H1 (cell line): ENCODE data around the gene SVOPL. TPM values are rescaled to one million over a fixed set of nuclear protein-coding genes. Genes with fewer than 3 reads are reported as not detected.

Source experiments
- CTCF ChIA-PET: fragments of 300-600 bp; sonication (Branson Sonifier 250); formaldehyde crosslinking; loops from one replicate; lab custom pipeline; 2021; ENCODE audit not compliant: partially characterized antibody; lab: Charles Lee
- POLR2A ChIA-PET: fragments of 300-600 bp; sonication (Branson Sonifier 250); formaldehyde crosslinking; loops from one replicate; lab custom pipeline; 2021; ENCODE audit warnings: inconsistent platforms; ENCODE audit not compliant: partially characterized antibody; lab: Charles Lee
- DNase-seq, 2 experiments: peaks; one replicate each; pipeline versions ENCODE4 v3.0.0 to v3.0.0-alpha.2; 2010 to 2022; ENCODE audit warnings: low spot score in 2 of 2, low read depth in 1 of 2, mixed read lengths in 1 of 2
- FAIRE-seq: peaks from 2 replicates; lab custom pipeline; 2011; peaks lifted over from hg19 to GRCh38; lab: Jason Lieb, UNC
- H2AFZ ChIP-seq: 2 replicates; pipeline ENCODE4 v1.8.1; 2012; ENCODE audit warnings: low read length, inconsistent platforms
- H2AK5ac ChIP-seq: 2 replicates; pipeline ENCODE4 v1.6.1; 2013; ENCODE audit warnings: low read depth, low read length
- H2BK120ac ChIP-seq: replicated peaks from 2 replicates; pipeline ENCODE3; 2013; ENCODE audit warnings: low read depth, low read length, inconsistent platforms
- H2BK12ac ChIP-seq: 2 replicates; pipeline ENCODE4 v1.6.1; 2013; ENCODE audit warnings: low read depth, low read length
- H2BK15ac ChIP-seq: 2 replicates; pipeline ENCODE4 v1.6.1; 2013; ENCODE audit warnings: low read length
- H2BK20ac ChIP-seq: 2 replicates; pipeline ENCODE4 v1.6.1; 2013; ENCODE audit warnings: low read length
- H2BK5ac ChIP-seq: 2 replicates; pipeline ENCODE4 v1.6.1; 2013; ENCODE audit warnings: low read depth, low read length
- H3K14ac ChIP-seq: 2 replicates; pipeline ENCODE4 v1.6.1; 2013; ENCODE audit warnings: inconsistent platforms; ENCODE audit not compliant: insufficient read length
- H3K18ac ChIP-seq: 2 replicates; pipeline ENCODE4 v1.6.1; 2013; ENCODE audit warnings: low read length; ENCODE audit errors: extremely low read depth
- H3K23ac ChIP-seq: 2 replicates; pipeline ENCODE4 v1.6.1; 2013; ENCODE audit warnings: inconsistent platforms; ENCODE audit not compliant: insufficient read length
- H3K23me2 ChIP-seq: 2 replicates; pipeline ENCODE4 v1.6.1; 2013; ENCODE audit warnings: low read depth, low read length
- H3K27ac ChIP-seq: 2 replicates; pipeline ENCODE4 v1.6.1; 2011; ENCODE audit warnings: low read depth, low read length, inconsistent platforms
- H3K27me3 ChIP-seq, 4 experiments: replicated peaks in 1 of 4; 1 replicate in 1 of 4; 2 replicates in 3 of 4; pipeline versions ENCODE4 v1.6.1 to v1.8.1; 2011 to 2013; ENCODE audit warnings: low read length in 3 of 4, mild to moderate bottlenecking in 3 of 4, inconsistent platforms in 2 of 4, mixed read lengths in 2 of 4, moderate library complexity in 1 of 4; ENCODE audit not compliant: control insufficient read depth in 3 of 4, insufficient read depth in 3 of 4; ENCODE audit errors: extremely low read depth in 1 of 4
- H3K36me3 ChIP-seq, 4 experiments: 2 replicates each; pipeline versions ENCODE4 v1.6.1 to v1.8.1; 2011 to 2013; ENCODE audit warnings: mild to moderate bottlenecking in 4 of 4, low read length in 3 of 4, moderate library complexity in 2 of 4, control low read depth in 1 of 4, inconsistent platforms in 1 of 4; ENCODE audit not compliant: insufficient read depth in 4 of 4, control insufficient read depth in 2 of 4
- H3K4ac ChIP-seq: replicated peaks from 2 replicates; pipeline ENCODE3; 2013; ENCODE audit warnings: low read length, low read depth, mixed read lengths, inconsistent platforms; ENCODE audit not compliant: insufficient read length
- H3K4me1 ChIP-seq, 4 experiments: replicated peaks in 1 of 4; 1 replicate in 1 of 4; 2 replicates in 3 of 4; pipeline versions ENCODE4 v1.6.1 to v1.8.1; 2011 to 2013; ENCODE audit warnings: low read length in 3 of 4, inconsistent platforms in 2 of 4, mixed read lengths in 1 of 4; ENCODE audit not compliant: insufficient read depth in 4 of 4, control insufficient read depth in 3 of 4
- H3K4me2 ChIP-seq, 2 experiments: 2 replicates each; pipeline versions ENCODE4 v1.6.1 to v1.8.1; 2011 to 2013; ENCODE audit warnings: low read depth in 2 of 2, low read length in 2 of 2, control low read depth in 1 of 2, inconsistent platforms in 1 of 2, mild to moderate bottlenecking in 1 of 2; ENCODE audit not compliant: insufficient read depth in 1 of 2
- H3K4me3 ChIP-seq, 4 experiments: fragments of 200-600, 300-600 bp in 1 of 4; sonication (generic), shearing (Covaris generic), sonication (Bioruptor Twin) in 1 of 4; 2 replicates each; pipeline versions ENCODE4 v1.5.1 to v1.8.1; 2011 to 2016; ENCODE audit warnings: low read length in 4 of 4, low read depth in 3 of 4, control low read depth in 2 of 4, inconsistent platforms in 2 of 4, mild to moderate bottlenecking in 2 of 4, mixed read lengths in 1 of 4, moderate library complexity in 1 of 4; ENCODE audit not compliant: insufficient read depth in 2 of 4; ENCODE audit errors: extremely low read depth in 1 of 4
- H3K56ac ChIP-seq: replicated peaks from 2 replicates; pipeline ENCODE3; 2013; ENCODE audit warnings: low read depth, mild to moderate bottlenecking, mixed read lengths, low read length, inconsistent platforms; ENCODE audit not compliant: insufficient read length
- H3K79me1 ChIP-seq: 2 replicates; pipeline ENCODE4 v1.6.1; 2013; ENCODE audit warnings: low read depth, low read length, control low read depth
- H3K79me2 ChIP-seq, 2 experiments: 2 replicates each; pipeline versions ENCODE4 v1.6.1 to v1.8.1; 2012 to 2013; ENCODE audit warnings: low read length in 2 of 2, mild to moderate bottlenecking in 2 of 2, inconsistent platforms in 1 of 2; ENCODE audit not compliant: insufficient read depth in 2 of 2, control insufficient read depth in 1 of 2
- H3K9ac ChIP-seq, 4 experiments: replicated peaks in 1 of 4; 1 replicate in 1 of 4; 2 replicates in 3 of 4; pipeline versions ENCODE4 v1.6.1 to v1.8.1; 2011 to 2013; ENCODE audit warnings: low read depth in 3 of 4, low read length in 3 of 4, control low read depth in 2 of 4, mild to moderate bottlenecking in 2 of 4, moderate library complexity in 2 of 4, inconsistent platforms in 1 of 4; ENCODE audit errors: extremely low read depth in 1 of 4
- H3K9me3 ChIP-seq, 2 experiments: 2 replicates each; pipeline versions ENCODE4 v1.6.1 to v1.8.1; 2012 to 2013; ENCODE audit warnings: mild to moderate bottlenecking in 2 of 2, moderate library complexity in 2 of 2, control low read depth in 1 of 2, inconsistent platforms in 1 of 2, low read depth in 1 of 2, low read length in 1 of 2, mixed read lengths in 1 of 2; ENCODE audit not compliant: insufficient read depth in 2 of 2
- H4K20me1 ChIP-seq, 2 experiments: replicated peaks in 1 of 2; 2 replicates each; pipeline versions ENCODE3 to v1.8.1; 2011 to 2013; ENCODE audit warnings: inconsistent platforms in 2 of 2, low read length in 2 of 2, mild to moderate bottlenecking in 1 of 2; ENCODE audit not compliant: insufficient read depth in 2 of 2, control insufficient read depth in 1 of 2
- H4K5ac ChIP-seq: 2 replicates; pipeline ENCODE4 v1.6.1; 2013; ENCODE audit warnings: low read length, low read depth, mixed read lengths, inconsistent platforms; ENCODE audit not compliant: insufficient read length
- H4K8ac ChIP-seq: 2 replicates; pipeline ENCODE4 v1.8.0; 2013; ENCODE audit warnings: mild to moderate bottlenecking, moderate library complexity, low read length, inconsistent platforms; ENCODE audit not compliant: insufficient read depth; ENCODE audit errors: extremely low read depth
- H4K91ac ChIP-seq: replicated peaks from 2 replicates; pipeline ENCODE3; 2013; ENCODE audit warnings: low read length, mixed read lengths, inconsistent platforms; ENCODE audit not compliant: insufficient read length
- CBX5 ChIP-seq: fragments of 300-800, 300-1000 bp; sonication (generic); IDR thresholded peaks from 2 replicates; pipeline ENCODE4 v1.7.1; 2016; ENCODE audit warnings: antibody characterized with exemption, low read length, low read depth
- EP300 ChIP-seq, 2 experiments: IDR thresholded peaks; 1 replicate in 1 of 2; 2 replicates in 1 of 2; pipeline ENCODE4 v1.6.1; 2011 to 2012; ENCODE audit warnings: low read depth in 2 of 2, low read length in 2 of 2, mild to moderate bottlenecking in 2 of 2, borderline replicate concordance in 1 of 2, inconsistent platforms in 1 of 2, moderate library complexity in 1 of 2
- FOSL1 ChIP-seq: IDR thresholded peaks from 2 replicates; pipeline ENCODE4 v1.6.1; 2011; ENCODE audit warnings: mild to moderate bottlenecking, low read depth, low read length, moderate library complexity; ENCODE audit not compliant: insufficient read depth
- GTF2F1 ChIP-seq: IDR thresholded peaks from 2 replicates; pipeline ENCODE4 v1.6.1; 2012; ENCODE audit warnings: low read depth, low read length, improper control_type of control experiment, borderline replicate concordance
- PHF8 ChIP-seq: fragments of 200-600 bp; sonication (generic); conservative IDR thresholded peaks from 2 replicates; pipeline ENCODE4 v1.7.1; 2012; ENCODE audit warnings: low read depth, mild to moderate bottlenecking, inconsistent platforms, low read length, moderate library complexity
- SIN3A ChIP-seq, 2 experiments: IDR thresholded peaks in 1 of 2; conservative IDR thresholded peaks in 1 of 2; 2 replicates each; pipeline ENCODE4 v1.6.1; 2011 to 2012; ENCODE audit warnings: low read length in 2 of 2, improper control_type of control experiment in 1 of 2, low read depth in 1 of 2, mild to moderate bottlenecking in 1 of 2
- TBP ChIP-seq: IDR thresholded peaks from 2 replicates; pipeline ENCODE4 v1.6.1; 2011; ENCODE audit warnings: low read depth, low read length, improper control_type of control experiment
- TCF12 ChIP-seq: IDR thresholded peaks from 2 replicates; pipeline ENCODE4 v1.6.1; 2011; ENCODE audit warnings: low read depth, mild to moderate bottlenecking, low read length
- TEAD4 ChIP-seq: IDR thresholded peaks from 2 replicates; pipeline ENCODE4 v1.6.1; 2012; ENCODE audit warnings: low read depth, low read length, inconsistent platforms, mixed read lengths
- WGBS, 2 experiments: shearing (Covaris generic) in 1 of 2; methylation state at CpG; one replicate each; pipeline versions ENCODE4 v1.1.6 to v1.1.7; 2013 to 2015; ENCODE audit warnings: low lambda C conversion rate in 2 of 2, mixed read lengths in 2 of 2, inconsistent platforms in 1 of 2, low coverage in 1 of 2, missing lambda C conversion rate in 1 of 2; ENCODE audit not compliant: insufficient replicate concordance in 2 of 2, insufficient coverage in 1 of 2, insufficient read length in 1 of 2; ENCODE audit errors: extremely low coverage in 1 of 2, missing lambda C conversion rate in 1 of 2; 5-methylcytosine and 5-hydroxymethylcytosine counted together
- polyA plus RNA-seq, 7 experiments: library from polyadenylated mRNA; depleted of rRNA in 3 of 7; stranded (reverse) in 5 of 7; unstranded in 2 of 7; fragments of >200 nt in 5 of 7; fragments of 200-250 nt in 2 of 7; gene quantifications; 1 replicate in 5 of 7; 2 replicates in 1 of 7; 4 replicates in 1 of 7; pipeline versions ENCODE4 v1.2.1 to v1.2.3, GENCODE V29; 2011 to 2013; ENCODE audit warnings: missing spikeins in 2 of 7, mixed read lengths in 2 of 7
- total RNA-seq: library from RNA; stranded (reverse); fragmentation: NEBNext Ultra II Directional; extraction: Animal tissue kit (Norgen Biotek cat#: 25700); gene quantifications from 2 replicates; pipeline ENCODE4 v1.2.1, GENCODE V29; 2021
- TF ChIP-seq, protein P1 (sequence below): IDR thresholded peaks from 2 replicates; pipeline ENCODE4 v1.6.1; 2012; ENCODE audit warnings: low read length, inconsistent platforms

The SVOPL gene
- total and polyA plus RNA-seq, 2 of the 8 experiments (the other 6 are each of a cell fraction or from before 2014, with no cell fraction given) = 1.1 to 1.4 TPM

DNA sequence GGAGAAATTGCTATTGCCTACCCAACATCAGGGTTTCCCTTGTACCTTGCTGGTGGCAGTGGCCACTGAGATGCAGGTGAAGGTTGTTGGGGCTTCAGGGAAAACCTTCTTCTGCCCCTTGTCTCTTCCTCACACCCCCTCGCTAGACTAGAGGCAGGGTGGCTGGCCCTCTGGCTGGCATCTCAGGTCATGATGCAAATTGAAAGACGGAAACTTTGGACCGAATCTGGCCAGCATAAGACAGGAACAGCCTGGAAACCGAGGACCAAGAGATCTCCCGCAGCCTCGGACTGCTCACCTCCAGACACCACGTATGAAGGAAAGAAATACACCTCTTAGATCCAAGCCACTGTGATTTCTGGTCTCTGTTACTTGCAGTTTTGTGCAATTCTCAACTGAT lies 2.9 kb downstream of the SVOPL start:
- Histone ChIP-seq H3K18ac (no peak overlapping the region), H3K56ac (no peak overlapping the region), H3K27ac (no peak overlapping the region), H2BK20ac (no peak overlapping the region), H3K23ac (no peak overlapping the region), H4K20me1 (no peaks in the 10 kb centered on the region), H2AK5ac (no peak overlapping the region), H3K9me3 (no peaks in the 10 kb centered on the region), H4K91ac (no peak overlapping the region), H3K79me2 (no peaks in the 10 kb centered on the region), H2BK15ac (no peak overlapping the region), H3K79me1 (no peaks in the 10 kb centered on the region), H3K23me2 (no peaks in the 10 kb centered on the region), H2BK5ac (no peak overlapping the region), H3K4ac (no peak overlapping the region), H3K9ac (no peak overlapping the region), H3K4me1 (0 out of 7 replicates have a peak, but pooled peaks cover 0 to 3% (median 0%) of the 10 kb centered on the region in 4 experiments), H3K36me3 (no peaks in the 10 kb centered on the region), H3K4me2 (no peak overlapping the region), H4K5ac (no peak overlapping the region), H2BK12ac (no peak overlapping the region), H3K4me3 (no peak overlapping the region), H4K8ac (no peak overlapping the region), H3K27me3 (no peaks in the 10 kb centered on the region), H2BK120ac (no peak overlapping the region), H2AFZ (no peak overlapping the region; the same call in 1 of the 2 replicates), H3K14ac (no peak overlapping the region)
- ChIA-PET POLR2A (no interaction called here), CTCF (no interaction called here)
- no peak for FAIRE-seq
- DNase-seq = no peak
- 94% methylated on average over 7 of the region's 7 CpGs; no CpG with 5 or more reads in 1 of the 2 experiments for WGBS, 2 experiments
- TF ChIP-seq PHF8 (no peak), FOSL1 (no peak), TCF12 (no peak), SIN3A (conservative IDR thresholded peaks at IDR 0.05 in 1 of 2, IDR thresholded peaks at IDR 0.05 in 1 of 2; ENCODE audit: low read depth in 1 of 2, low read length in 2 of 2) (no peak), CBX5 (no peak), EP300 (IDR thresholded peaks at IDR 0.05; ENCODE audit: borderline replicate concordance in 1 of 2, low read depth in 2 of 2, low read length in 2 of 2) (no peak), GTF2F1 (no peak), TEAD4 (no peak), TBP (no peak)
- TF ChIP-seq, protein P1, sequence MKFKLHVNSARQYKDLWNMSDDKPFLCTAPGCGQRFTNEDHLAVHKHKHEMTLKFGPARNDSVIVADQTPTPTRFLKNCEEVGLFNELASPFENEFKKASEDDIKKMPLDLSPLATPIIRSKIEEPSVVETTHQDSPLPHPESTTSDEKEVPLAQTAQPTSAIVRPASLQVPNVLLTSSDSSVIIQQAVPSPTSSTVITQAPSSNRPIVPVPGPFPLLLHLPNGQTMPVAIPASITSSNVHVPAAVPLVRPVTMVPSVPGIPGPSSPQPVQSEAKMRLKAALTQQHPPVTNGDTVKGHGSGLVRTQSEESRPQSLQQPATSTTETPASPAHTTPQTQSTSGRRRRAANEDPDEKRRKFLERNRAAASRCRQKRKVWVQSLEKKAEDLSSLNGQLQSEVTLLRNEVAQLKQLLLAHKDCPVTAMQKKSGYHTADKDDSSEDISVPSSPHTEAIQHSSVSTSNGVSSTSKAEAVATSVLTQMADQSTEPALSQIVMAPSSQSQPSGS = no peak
